HPDE6-E6E7 (cell line): ENCODE measurements around the gene DCP2.

Source experiments
- DNase-seq: peaks from one replicate; pipeline ENCODE4 v3.0.0; 2011; ENCODE audit warnings: missing footprints; ENCODE audit errors: extremely low spot score

DCP2 gene

GRCh38 chr5:113022661-113023060, 46.1 kb downstream of the DCP2 start:
- DNase-seq = no peak

DNA sequence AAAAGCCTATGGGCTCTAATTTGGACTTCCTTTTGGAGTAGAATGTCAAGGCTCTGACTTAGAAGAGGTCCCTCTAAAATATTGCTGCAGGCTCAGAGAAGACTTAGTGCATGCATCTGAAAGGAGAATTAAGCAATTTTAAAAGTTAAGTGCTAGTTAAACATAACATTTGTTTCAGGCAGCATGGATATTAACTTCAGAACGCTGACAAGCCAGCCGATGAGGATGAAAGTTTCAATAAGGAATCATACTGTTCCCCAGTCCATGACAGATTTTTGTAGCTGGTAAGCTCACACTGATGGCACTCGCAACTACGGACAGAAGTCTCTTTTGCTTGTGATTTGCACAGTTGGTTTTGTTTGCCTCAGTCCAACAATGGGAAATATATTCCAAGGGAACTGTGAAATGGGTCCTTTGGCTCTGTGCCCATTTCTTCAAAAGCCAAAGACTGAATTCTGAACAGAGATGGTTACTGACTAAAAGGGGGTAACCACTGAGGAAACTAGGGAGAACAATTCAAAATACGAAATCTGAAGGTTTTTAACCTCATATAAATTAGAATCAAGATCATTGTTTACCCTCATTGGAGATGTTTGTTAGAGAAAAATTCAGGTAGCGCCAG, 47.6 kb downstream of the DCP2 start:
- DNase-seq = no peak

DNA sequence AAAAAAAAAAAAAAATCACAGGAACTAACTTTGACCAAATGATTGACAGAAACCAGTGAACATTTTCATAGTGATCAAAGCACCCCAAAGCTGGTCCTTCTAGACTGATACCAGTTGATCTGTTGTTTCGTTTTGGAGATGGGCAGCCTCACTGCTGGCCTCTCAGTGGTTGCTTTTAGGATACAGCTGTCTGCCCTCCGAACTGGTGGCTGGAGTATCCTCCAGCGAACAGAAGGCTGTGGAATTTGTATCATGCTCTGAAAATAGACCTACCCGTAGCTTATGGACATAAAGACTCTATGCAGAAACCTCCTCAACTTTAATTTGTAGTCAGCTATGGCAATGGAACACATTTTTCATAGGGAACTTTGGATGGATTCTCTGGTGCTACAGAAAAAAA, 49.0 kb downstream of the DCP2 start:
- DNase-seq = no peak

GRCh38 chr5:113026211-113026610, 49.6 kb downstream of the DCP2 start:
- no peak for DNase-seq

DNA sequence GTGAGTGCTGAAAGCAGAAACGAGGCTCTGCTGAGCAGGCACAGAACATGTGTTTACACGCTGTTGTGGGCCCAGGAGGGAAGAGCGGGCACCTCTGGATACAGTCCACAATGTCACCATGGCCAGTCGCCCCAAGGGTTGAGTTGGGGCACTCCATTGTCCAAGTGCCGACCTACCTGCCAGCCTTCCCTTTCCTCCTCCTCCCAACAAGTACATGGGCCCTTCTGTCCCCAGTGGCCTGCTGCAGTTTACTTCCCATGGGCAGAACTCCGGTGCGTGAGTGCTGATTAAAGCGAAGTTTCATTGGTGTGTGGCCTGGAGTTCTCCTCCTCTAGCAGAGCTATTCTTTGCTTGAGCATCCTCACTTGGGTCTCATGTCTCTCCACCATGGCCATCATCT, 50.4 kb downstream of the DCP2 start:
- no peak for DNase-seq

- no peak for DNase-seq
These were observed 50.8 kb downstream of the DCP2 start for GRCh38 chr5:113027431-113027830.

DNA sequence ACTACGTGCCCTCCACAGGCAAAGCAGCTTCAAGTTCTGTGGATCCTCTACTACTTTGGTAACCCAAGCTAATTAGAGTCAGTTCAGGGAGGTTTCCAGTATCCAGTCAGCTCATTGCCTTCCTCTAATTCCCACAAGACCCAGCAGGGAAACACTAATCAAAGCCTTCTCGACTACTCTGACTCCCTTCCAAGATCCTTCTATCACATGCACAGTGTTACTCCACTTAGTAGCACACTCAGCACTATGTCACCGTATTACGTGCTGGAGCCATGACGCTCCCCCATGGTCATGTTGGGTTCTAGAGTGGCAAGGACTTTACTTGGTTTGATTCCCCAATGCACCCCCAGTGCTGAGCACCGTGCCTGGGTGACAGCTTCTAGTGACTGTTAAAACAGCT, 53.0 kb downstream of the DCP2 start:
- DNase-seq = no peak

DNA sequence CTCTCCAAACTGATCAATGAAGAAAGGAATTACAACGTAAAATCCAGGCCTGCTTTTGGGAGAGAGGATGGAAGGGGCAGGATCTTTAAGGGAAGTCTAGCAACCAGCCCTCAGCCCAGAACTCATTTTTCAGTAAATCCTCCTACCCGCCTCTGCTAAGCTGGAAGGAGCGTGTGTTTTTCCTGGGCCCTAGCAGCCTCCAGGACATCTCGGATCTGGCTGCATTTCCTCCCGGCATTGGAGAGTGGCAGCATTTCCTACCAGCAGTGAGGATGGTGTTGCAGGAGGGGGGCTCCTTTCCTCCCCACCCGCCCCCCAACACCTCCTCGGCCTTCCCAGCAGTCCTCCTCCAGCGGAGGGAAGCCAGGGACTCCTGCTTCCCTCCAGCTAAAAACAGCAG, 54.5 kb downstream of the DCP2 start:
- DNase-seq = no peak

GRCh38 chr5:113031557-113031956, 55.0 kb downstream of the DCP2 start:
- DNase-seq = no peak

- DNase-seq = no peak
These were observed 57.7 kb downstream of the DCP2 start for GRCh38 chr5:113034182-113034773.

- no peak for DNase-seq
These were observed 58.5 kb downstream of the DCP2 start for GRCh38 chr5:113035096-113035495.

GRCh38 chr5:113036321-113036720, 59.7 kb downstream of the DCP2 start:
- no peak for DNase-seq

DNA sequence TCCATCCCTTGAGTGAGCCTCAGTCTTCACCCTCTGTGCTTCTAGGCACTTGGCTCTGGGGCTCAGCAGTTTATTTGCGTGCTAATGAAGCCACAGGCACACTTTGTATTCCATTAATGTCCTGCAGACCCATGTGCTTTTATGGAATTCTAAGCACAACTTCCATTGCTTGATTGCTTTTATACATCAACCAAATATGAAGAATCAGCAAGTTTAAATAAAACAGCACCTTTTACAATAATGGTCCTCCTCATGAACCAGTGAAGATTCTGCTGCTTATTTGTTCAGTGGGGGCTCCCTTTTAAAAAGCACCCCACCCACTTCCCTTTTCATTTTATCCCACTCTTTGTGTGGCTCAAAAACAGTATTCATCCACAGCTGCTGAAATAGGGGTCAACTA, 60.2 kb downstream of the DCP2 start:
- no peak for DNase-seq

DNA sequence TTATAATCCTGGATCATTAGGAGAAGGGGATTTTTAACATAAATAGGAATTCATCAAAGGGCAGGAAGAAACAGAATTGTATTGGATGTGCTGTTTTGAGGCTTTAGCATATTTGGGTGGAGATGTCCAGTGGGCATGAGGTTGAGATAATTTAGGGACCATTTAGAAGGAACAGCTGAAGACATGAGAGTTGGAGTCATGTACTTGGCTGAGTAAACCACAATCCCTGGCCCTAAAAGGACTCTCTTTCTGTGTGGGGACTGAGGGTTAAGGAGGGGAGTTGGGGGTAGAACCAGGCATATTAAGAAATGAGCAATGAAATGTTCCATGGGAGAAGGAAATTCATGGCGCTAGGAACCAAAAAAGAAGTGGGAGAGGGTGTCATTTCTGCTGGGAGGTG, 61.5 kb downstream of the DCP2 start:
- DNase-seq = no peak

GRCh38 chr5:113038714-113039113, 62.1 kb downstream of the DCP2 start:
- peak; percentile 82 for DNase-seq

- no peak for DNase-seq
These were observed 62.8 kb downstream of the DCP2 start for GRCh38 chr5:113039229-113039933.

DNA sequence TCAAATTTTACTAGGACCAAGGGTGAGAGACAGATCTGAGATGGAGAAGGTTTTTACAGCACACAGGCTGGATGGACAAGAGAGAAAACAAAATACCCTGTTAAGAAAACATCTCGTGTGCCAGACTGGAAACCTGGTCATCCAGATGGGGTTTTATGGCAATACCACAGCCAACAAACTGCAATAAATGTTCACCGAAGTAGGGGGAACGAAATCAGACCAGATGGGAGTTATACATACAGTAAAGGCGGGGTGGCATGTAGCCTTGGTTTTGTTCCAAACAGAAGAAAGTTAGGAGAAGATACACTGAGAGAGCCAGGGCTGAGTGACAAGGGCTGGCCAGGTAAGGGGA, 63.3 kb downstream of the DCP2 start:
- no peak for DNase-seq

DNA sequence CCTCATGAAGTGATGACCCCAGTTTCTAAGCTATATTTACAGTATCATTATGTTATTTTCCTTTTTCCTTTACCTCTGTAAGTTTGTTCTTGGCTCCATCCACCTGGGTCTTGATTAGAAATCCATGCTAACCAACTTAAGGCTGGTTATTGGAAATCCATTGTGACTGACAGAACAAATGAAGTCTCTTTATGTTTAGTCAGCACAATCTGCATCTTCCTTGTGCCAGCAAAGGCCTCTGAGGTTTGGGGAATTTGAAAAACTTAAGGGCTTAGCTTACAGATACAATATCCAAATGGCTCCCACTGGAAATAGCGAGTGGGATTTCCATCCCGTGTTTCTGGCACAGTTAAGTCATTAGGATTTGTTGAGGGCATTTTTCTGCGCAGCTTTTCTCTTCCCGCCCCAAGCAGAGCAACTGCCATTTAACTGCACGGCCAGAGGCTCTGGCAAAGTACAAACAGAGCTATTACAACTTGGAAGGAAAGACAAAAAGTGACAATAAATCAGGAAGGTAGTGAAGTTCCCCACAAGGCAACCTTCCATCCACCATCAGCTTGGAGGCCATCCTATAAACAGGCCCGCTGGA, 64.2 kb downstream of the DCP2 start:
- DNase-seq = no peak

- no peak for DNase-seq
These were observed 66.1 kb downstream of the DCP2 start for GRCh38 chr5:113042491-113043243.

DNA sequence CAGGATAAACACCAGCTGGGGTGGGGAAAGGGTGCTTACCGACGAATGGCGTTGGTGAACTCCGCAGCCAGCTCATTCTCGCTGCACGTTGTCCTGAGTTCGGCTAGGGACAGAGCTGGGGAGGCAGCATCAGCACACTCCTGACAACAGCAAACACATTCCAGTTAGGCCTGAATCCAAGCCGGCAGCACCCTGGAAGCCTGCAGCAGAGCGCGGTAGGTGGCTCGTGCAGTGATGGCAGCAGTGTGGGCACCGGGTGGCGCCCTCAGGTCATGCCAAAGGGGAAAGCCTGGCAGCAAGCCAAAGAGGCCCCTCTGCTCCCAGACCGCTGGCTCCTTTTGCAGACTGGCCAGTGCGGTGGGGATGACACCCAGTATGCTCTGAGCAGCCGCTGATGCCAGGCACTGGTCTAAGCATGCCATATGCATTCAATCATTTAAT, 66.9 kb downstream of the DCP2 start:
- no peak for DNase-seq

GRCh38 chr5:113044776-113045465, 68.3 kb downstream of the DCP2 start:
- no peak for DNase-seq

- DNase-seq = peak; percentile 23
These were observed 70.6 kb downstream of the DCP2 start for GRCh38 chr5:113047234-113047633.
